HG03571 (cell line): ENCODE measurements around the gene NADK.
"Not testable (repeated sequence)": the region's sequence is repeated elsewhere in the genome, so short reads cannot be mapped to it uniquely, and the experiment has no call there.

Source experiments
- ATAC-seq: cut with Tn5 transposase; IDR thresholded peaks from one replicate; pipeline ENCODE4 v1.9.1; 2021; ENCODE audit not compliant: unreplicated experiment

NADK gene

DNA sequence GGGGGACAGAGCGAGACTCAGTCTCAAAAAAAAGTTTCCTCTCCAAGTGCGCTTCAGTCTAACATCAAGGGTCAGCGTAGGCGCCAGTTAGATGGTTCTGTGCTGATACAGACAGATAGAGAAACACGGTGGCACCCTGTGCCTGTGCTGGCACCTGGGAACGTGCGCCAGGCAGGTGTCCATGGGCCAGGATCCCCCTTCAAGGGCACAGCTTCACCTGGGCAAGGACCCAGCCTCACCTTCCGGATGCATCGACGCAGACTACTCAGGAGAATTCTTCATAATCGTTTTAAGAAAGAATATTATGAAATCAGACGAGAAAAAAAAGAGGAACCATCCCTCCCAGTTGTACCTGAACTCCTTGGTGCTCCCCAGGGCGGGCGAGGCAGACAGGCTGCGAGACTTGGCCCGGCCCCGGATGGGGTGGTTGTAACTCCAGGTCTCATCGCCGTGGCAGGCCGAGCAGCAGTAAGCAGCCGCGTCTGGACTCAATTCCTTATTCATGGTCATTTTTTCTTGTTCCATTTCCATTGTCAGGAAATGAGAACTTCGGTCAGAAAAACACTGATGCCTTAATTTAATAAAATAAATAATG lies 13.3 kb downstream of the NADK start:
- no peak for ATAC-seq

- ATAC-seq = no peak
Observed at GRCh38 chr1:1763657-1764621, 14.3 kb downstream of the NADK start.

GRCh38 chr1:1761504-1762376 lies 16.5 kb downstream of the NADK start:
- ATAC-seq = no peak

DNA sequence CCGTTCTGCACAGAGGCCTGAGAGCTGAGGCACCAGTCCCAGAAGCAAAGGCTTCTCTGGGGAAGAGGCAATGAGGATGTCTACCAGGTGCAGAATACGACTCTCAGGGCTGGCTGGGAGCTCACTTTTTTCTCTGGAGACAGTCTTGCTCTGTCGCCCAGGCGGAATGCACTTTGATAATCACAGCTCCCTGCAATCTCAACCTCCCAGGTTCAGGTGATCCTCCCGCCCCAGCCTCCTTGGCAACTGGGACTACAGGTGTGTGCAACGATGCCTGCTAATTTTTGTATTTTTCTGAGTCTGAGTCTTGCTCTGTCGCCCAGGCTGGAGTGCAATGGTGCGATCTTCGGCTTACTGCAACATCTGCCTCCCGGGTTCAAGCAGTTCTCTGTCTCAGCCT lies 17.6 kb downstream of the NADK start:
- ATAC-seq = no peak

DNA sequence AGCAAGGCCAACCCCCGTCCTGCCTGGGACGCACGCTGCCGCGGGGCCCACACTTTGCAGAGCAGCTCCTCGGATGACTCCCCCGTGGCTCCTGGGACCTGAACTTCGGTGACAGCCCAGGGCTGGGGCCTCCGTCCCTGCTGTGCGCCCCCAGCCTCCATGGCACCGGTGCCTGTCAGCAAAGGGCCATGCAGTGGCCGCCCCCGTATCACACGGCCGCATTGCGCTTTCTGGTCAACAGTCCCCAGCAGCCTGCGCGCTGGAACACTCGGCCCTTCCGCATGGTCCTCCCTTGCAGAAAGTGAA lies 18.0 kb downstream of the NADK start:
- no peak for ATAC-seq

GRCh38 chr1:1759456-1760344 lies 18.6 kb downstream of the NADK start:
- ATAC-seq = no peak

DNA sequence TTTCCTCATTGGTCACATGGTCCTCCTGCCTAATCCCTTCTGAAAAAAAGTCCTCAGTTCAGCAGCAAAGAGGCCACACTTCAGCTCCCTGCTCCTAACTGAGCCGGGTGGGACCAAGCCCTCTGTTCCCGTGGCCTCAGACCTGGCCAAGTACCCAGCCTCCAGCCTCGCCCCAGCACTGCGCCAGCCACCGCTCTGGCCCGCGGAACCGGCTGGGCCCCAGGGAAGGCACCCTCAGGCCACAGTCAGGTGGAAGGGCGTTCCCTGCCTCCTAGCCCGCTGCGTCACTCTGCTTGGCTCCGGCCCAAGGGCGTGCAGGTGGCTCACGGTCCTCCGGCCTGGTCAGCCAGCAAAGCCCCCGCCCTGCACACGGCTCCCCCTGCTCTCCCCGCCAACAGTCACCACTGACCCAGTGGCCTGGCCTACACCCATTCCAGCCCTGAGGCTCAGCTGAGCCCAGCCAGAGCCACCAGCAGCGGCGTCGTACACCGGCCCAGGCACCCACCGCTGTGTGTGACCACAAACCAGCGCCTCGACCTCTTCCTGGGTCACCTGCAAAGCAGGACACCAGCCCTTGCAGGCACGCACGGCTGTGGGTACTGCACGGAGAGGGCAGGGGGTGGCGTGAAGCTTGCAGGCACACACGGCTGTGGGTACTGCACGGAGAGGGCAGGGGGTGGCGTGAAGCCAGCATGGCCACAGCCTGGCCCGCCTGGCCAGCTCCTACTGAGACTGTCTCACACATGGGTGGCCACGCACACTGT lies 19.4 kb downstream of the NADK start:
- no peak for ATAC-seq

DNA sequence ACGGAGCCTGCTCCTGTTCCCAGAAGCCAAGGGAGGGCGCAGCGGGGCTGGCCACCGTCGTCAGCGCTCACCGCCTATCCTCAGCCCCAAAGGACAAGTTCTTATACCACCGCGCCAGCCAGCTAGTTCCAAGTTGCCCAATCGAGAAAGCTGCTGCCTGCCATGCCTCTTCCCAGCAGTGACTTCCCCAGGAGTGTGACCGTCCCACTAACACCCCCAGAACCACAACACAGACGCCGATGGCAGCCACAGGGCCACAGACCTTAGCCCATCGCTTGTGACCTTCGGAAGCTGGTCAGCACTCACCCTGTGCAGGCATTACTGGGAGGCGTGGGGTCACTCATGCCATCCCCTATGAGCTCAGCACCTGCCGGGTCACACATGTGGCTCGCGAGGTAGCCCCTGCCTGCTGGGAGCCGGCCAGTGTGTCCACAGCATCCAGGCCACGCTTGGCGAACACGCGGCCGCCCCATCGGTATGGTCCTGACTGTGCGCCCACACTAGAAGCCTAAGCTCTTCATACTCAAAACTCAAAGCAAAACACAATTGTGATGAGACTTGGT lies 20.1 kb downstream of the NADK start:
- no peak for ATAC-seq

DNA sequence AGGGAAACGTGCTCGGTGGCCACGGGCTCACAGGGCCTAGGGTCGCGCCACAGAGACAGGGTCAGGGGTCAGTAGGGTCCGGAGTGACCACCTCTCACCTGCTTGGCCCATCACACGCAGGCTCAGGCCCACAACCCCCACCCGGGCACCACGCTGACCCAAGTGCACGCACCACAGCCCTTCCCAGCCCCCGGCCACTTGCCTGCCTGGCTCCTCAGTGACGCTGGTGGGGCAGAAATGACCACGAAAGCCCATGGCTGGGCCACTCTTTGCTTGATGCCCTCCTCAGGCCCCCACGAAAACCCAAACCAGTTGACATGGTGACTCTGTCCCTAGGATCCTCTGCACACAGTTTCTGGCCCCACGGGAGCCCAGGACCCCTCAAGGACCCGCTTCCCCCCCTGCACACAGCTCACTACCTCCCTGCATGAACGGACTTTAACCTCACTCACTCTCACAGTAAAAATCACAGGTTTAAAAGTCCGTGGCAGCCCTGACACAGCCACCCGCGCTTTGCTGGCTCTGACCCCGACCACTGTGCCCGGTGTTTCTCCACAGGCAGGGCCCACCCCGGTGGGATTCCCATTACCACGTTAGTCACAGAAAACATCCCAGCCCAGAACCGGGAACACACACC lies 20.7 kb downstream of the NADK start:
- ATAC-seq = no peak

DNA sequence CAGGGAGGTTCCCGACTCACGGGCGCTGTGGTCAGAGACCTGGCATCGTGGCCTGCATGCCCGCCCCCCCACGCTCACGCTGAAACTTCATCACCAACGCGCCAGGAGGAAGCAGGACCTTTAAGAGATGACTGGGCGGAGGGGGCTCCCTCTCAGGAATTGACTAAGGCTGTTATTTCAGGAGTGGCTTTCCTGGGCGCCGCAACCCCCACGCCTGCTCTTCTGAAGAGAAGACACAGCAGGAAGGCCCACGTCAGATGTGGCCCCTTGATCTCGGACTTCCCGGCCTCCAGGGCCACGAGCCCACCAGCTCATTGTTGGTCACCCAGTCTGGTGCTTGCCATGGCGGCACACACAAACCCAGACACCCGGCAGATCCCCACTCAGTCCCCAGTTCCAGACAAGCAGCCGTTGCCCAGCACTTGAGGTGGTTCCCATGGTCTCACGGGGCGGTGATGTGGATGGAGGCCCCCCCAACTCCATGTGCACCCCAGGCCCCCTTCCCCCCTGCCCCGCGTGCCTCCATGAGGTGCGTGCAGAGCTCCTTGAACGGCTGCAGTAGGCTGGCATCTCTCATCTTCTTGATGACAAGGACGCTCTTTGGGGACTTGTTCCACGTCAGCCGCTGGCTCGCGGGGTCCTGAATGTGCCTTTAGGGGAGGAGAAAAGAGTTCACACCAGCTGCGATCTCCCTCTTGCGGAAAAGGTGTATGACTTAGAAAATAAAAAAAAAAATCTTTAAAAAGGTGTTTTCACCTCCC lies 21.4 kb downstream of the NADK start:
- ATAC-seq = no peak

- ATAC-seq = no peak
Observed at GRCh38 chr1:1755852-1756251, 22.4 kb downstream of the NADK start.

DNA sequence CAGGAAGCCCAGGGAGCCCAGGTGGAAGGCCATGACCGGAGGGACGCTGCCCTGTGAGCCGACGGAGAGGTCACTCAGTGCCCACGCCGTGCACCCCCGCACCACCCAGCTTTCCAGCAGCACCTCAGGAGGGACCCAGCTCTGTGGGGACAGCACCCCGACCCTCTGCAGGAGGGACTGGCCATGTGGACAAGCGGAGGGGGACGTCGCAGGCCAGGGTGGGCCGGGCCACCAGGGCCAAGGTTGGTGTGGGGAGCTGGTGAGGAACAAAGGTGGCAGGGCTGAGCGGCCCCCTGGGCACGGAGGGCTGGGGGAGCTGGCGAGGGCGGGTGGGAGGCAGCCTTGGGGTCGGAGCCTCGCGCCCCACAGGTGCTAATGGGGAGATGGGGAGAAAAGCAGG lies 22.8 kb downstream of the NADK start:
- ATAC-seq = no peak

GRCh38 chr1:1754051-1754815 lies 24.0 kb downstream of the NADK start:
- ATAC-seq = no peak

- ATAC-seq = no peak
Observed at GRCh38 chr1:1753607-1754005, 24.7 kb downstream of the NADK start.

DNA sequence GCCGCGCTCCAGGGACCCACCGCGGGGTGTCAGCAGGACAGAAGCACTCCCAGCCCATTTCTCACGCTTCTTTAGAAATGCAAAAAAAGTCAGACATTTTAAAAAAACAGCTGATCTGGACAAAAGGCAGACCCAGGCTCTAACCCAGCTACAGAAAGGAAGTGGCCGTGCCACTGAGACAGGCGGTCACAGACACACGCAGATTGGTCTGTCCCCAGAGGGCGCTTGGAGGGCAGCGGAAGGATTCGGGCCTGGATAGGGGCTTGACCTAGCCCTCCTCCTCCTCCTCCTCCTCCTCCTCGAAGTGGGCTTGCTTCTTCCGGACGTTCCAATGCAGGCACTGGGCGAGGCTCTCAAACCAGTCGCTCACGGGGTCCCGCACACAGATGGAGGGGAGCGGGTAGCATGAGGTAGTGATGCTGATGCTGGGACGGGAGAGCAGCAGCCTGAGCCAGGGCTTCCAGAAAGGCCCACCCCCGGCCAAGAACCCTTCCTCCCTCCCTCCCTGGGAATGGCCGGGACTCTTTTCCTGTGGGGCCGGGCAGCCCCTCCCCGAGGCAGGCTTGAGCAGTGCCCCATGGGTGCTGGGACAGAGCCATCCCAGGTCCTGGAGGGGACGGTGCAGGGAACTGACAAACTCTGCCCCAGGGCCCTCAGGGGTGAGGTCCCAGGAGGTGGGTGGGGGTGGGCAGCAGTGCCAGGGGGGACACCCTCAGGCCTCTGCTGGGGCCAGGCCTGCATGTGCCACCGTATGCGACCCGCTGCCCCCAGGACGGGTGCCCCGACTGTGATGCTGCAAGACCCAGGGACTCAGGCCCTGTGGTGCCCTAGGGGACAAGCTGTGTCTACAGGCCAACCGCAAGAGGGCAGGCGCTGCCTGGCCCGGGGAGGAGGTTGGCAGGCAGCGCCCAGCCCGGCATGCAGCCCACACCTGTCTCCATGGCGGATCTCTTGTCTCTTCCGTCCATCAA lies 25.3 kb downstream of the NADK start:
- no peak for ATAC-seq

DNA sequence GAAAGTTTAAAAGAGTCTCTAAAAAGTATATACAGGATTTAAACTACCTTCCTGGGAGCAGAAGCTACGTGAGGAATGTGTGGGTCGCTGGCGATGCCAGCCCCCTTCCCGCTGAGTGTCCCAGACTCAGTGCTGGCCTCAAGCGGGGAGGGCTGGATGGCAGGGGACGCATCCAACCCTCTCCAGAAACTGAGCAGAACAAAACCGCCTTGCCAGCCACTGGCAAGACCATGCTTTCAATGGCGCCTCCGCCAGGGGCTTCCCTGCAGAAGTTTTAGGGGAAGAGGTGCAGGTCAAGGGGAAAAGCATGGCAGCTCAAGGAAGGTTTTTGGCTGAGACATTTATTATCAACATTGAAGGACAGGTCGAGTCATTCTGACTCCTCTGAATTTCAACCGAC lies 26.1 kb downstream of the NADK start:
- no peak for ATAC-seq

- not testable (repeated sequence) for ATAC-seq
Observed at GRCh38 chr1:1749941-1750340, 28.3 kb downstream of the NADK start.
